B cell (primary cell): ENCODE data around the gene DNASE2. TPM values are rescaled to one million over a fixed set of nuclear protein-coding genes. Genes with fewer than 3 reads are reported as not detected.

Source experiments
- ATAC-seq: fragments of 200-7000 bp; cut with Tn5 transposase; one replicate; pipeline ENCODE4 v1.10.0; 2021; ENCODE audit warnings: low read depth, mild to moderate bottlenecking, moderate number of reproducible peaks, moderate library complexity
- CTCF ChIA-PET: fragments of 350-600 bp; sonication (Branson Sonifier 250); formaldehyde crosslinking; loops from one replicate; lab custom pipeline; 2021; ENCODE audit warnings: antibody characterized with exemption, inconsistent platforms; lab: Charles Lee
- POLR2A ChIA-PET: fragments of 350-600 bp; sonication (Branson Sonifier 250); formaldehyde crosslinking; loops from one replicate; lab custom pipeline; 2021; ENCODE audit warnings: antibody characterized with exemption; lab: Charles Lee
- DNase-seq: peaks from one replicate; pipeline ENCODE4 v3.0.0; 2013
- H2AFZ ChIP-seq: 2 replicates; pipeline ENCODE4 v1.6.1; 2012; ENCODE audit warnings: mild to moderate bottlenecking, low read depth, low read length; ENCODE audit not compliant: insufficient read depth, poor library complexity, severe bottlenecking
- H3K27ac ChIP-seq, 2 donors: 1 replicate in 1 of 2; 2 replicates in 1 of 2; pipeline ENCODE4 v1.5.1; 2012 to 2013; ENCODE audit warnings: low read length in 2 of 2, mild to moderate bottlenecking in 2 of 2, moderate library complexity in 1 of 2
- H3K27me3 ChIP-seq, 4 experiments: fragments of 200-600 bp in 1 of 4; sonication (generic) in 1 of 4; replicated peaks in 1 of 4; 1 replicate in 2 of 4; 2 replicates in 2 of 4; pipeline versions ENCODE4 v1.6.1 to v1.7.0; 2013 to 2016; ENCODE audit warnings: low read length in 3 of 4, mild to moderate bottlenecking in 2 of 4, mixed read lengths in 1 of 4, moderate library complexity in 1 of 4; ENCODE audit not compliant: insufficient read depth in 4 of 4, control insufficient read depth in 3 of 4; ENCODE audit errors: control extremely low read depth in 1 of 4
- H3K36me3 ChIP-seq, 2 experiments: replicated peaks in 1 of 2; 1 replicate in 1 of 2; 2 replicates in 1 of 2; pipeline versions ENCODE4 v1.6.1 to v1.7.1; 2013; ENCODE audit warnings: low read length in 1 of 2; ENCODE audit not compliant: insufficient read depth in 2 of 2, control insufficient read depth in 1 of 2; ENCODE audit errors: control extremely low read depth in 1 of 2, extremely low read depth in 1 of 2
- H3K4me1 ChIP-seq, 2 donors: fragments of 200-600 bp in 1 of 2; sonication (generic) in 1 of 2; 1 replicate in 1 of 2; 2 replicates in 1 of 2; pipeline versions ENCODE4 v1.5.1 to v1.6.1; 2013 to 2017; ENCODE audit warnings: low read length in 2 of 2; ENCODE audit not compliant: control insufficient read depth in 2 of 2, insufficient read depth in 2 of 2
- H3K4me2 ChIP-seq: replicated peaks from 2 replicates; pipeline ENCODE3; 2012; ENCODE audit warnings: mild to moderate bottlenecking, low read depth, low read length; ENCODE audit not compliant: poor library complexity, severe bottlenecking
- H3K4me3 ChIP-seq, 5 experiments: fragments of 200-600 bp in 1 of 5; sonication (generic) in 1 of 5; 1 replicate in 3 of 5; 2 replicates in 2 of 5; pipeline versions ENCODE4 v1.5.1 to v1.7.0; 2011 to 2016; ENCODE audit warnings: low read length in 4 of 5, mild to moderate bottlenecking in 4 of 5, low read depth in 2 of 5, control low read depth in 1 of 5, moderate library complexity in 1 of 5; ENCODE audit not compliant: insufficient read depth in 1 of 5; ENCODE audit errors: control extremely low read depth in 1 of 5, extremely low read depth in 1 of 5
- H3K79me2 ChIP-seq: fragments of 200-600 bp; sonication (generic); one replicate; pipeline ENCODE4 v1.6.0; 2016; ENCODE audit warnings: low read length; ENCODE audit not compliant: control insufficient read depth, insufficient read depth
- H3K9ac ChIP-seq: fragments of 200-600 bp; sonication (generic); 2 replicates; pipeline ENCODE4 v1.6.1; 2017; ENCODE audit warnings: mild to moderate bottlenecking, low read length, moderate library complexity
- H3K9me3 ChIP-seq, 3 donors: one replicate each; pipeline versions ENCODE4 v1.6.1 to v1.7.1; 2013; ENCODE audit warnings: low read length in 2 of 3; ENCODE audit not compliant: control insufficient read depth in 2 of 3, insufficient read depth in 1 of 3; ENCODE audit errors: control extremely low read depth in 1 of 3
- H4K20me1 ChIP-seq: 2 replicates; pipeline ENCODE4 v1.6.0; 2012; ENCODE audit warnings: mild to moderate bottlenecking, low read length; ENCODE audit not compliant: insufficient read depth, control insufficient read depth, poor library complexity, severe bottlenecking
- H3K27ac Mint-ChIP-seq: one replicate; pipeline ENCODE4 v1.8.0; 2021; ENCODE audit warnings: mixed read lengths
- H3K27me3 Mint-ChIP-seq: one replicate; pipeline ENCODE4 v1.8.0; 2021; ENCODE audit warnings: mixed read lengths
- H3K4me1 Mint-ChIP-seq: one replicate; pipeline ENCODE4 v1.8.0; 2021; ENCODE audit warnings: mixed read lengths
- H3K4me3 Mint-ChIP-seq: one replicate; pipeline ENCODE4 v1.8.0; 2021; ENCODE audit warnings: mixed read lengths
- H3K9me3 Mint-ChIP-seq: one replicate; pipeline ENCODE4 v1.8.0; 2022; ENCODE audit warnings: mixed read lengths; ENCODE audit not compliant: insufficient read depth
- EZH2 ChIP-seq: IDR thresholded peaks from 2 replicates; pipeline ENCODE4 v1.6.1; 2012; ENCODE audit warnings: borderline replicate concordance, low read depth, mild to moderate bottlenecking, moderate library complexity, low read length; ENCODE audit not compliant: insufficient read depth, poor library complexity, severe bottlenecking
- WGBS: methylation state at CpG from one replicate; pipeline ENCODE4 v1.1.5; 2013; ENCODE audit warnings: missing lambda C conversion rate; ENCODE audit not compliant: insufficient coverage; 5-methylcytosine and 5-hydroxymethylcytosine counted together
- intact Hi-C: fragments of 100-400 bp; cut with micrococcal nuclease; formaldehyde crosslinking; loops from one replicate; pipeline ENCODE4 v1.10.0; 2022
- polyA minus RNA-seq: library from RNA; depleted of rRNA, polyadenylated mRNA; stranded (reverse); fragments of >200 nt; gene quantifications from 2 replicates; pipeline ENCODE4 v1.2.3, GENCODE V29; 2012
- polyA plus RNA-seq: library from polyadenylated mRNA; depleted of rRNA; stranded (reverse); fragments of >200 nt; gene quantifications from 2 replicates; pipeline ENCODE4 v1.2.3, GENCODE V29; 2012
- total RNA-seq, 2 donors: library from RNA; stranded (reverse); fragments of 120-200 nt in 1 of 2; gene quantifications; 1 replicate in 1 of 2; 2 replicates in 1 of 2; pipeline versions ENCODE4 v1.2.3 to v1.2.4, GENCODE V29; 2013 to 2022
- TF ChIP-seq, protein P1 (sequence below): fragments of 200-600 bp; IDR thresholded peaks from one replicate; pipeline ENCODE4 v1.8.0; 2022; ENCODE audit warnings: antibody characterized with exemption, mild to moderate bottlenecking

Gene DNASE2, protein sequence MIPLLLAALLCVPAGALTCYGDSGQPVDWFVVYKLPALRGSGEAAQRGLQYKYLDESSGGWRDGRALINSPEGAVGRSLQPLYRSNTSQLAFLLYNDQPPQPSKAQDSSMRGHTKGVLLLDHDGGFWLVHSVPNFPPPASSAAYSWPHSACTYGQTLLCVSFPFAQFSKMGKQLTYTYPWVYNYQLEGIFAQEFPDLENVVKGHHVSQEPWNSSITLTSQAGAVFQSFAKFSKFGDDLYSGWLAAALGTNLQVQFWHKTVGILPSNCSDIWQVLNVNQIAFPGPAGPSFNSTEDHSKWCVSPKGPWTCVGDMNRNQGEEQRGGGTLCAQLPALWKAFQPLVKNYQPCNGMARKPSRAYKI
- total RNA-seq (26.6 and 30.8 TPM in 2 replicates), polyA plus RNA-seq (24.9 and 25.9 TPM in 2 replicates), polyA minus RNA-seq (28.5 and 36.0 TPM in 2 replicates)
- 16.0 TPM for total RNA-seq (2013)

DNA sequence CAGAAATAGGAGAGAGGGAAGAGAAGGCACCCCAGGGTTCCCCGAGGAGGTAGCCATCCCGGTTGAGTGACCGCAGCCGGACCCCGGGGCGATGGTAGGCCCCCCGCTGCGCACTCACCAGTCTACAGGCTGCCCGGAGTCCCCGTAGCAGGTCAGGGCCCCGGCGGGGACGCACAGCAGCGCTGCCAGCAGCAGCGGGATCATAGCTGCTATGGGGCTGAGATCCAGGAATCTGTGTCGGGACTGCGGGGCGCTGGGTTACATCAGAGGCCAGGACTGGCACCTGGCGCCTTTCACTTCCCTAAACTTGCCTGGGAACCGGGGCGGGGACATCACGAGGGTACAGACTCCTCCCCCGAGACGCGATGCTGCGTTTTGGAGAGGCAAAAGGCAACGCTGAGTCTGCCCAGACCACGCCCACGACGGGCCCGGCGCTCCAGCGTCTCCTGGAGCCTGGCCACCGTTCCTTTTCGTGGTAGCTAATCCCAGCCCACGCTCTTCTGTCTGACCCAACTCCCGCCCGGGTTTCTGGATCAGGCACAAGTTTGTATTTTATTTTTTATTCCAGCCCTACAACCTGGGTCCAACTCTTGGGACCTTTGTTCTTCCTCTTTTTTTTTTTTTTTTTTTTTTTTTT, at the start of gene DNASE2:
TSS of gene DNASE2 (minus strand) at position 278 of the 637 bp plus-strand sequence. CDS start at position 204, 74 bp downstream.
- peak; percentile 88 for ATAC-seq
- Histone ChIP-seq H3K9ac (peak within 1 kb of the TSS; percentile 90), H2AFZ (peak within 1 kb of the TSS; percentile 80), H3K4me1 (peaks cover 19 to 41% of the 10 kb centered on the region in 2 donors), H3K4me3 (peak within 1 kb of the TSS; percentile 58 to 97 (median 83)), H4K20me1 (no peaks in the 10 kb centered on the region), H3K79me2 (peaks cover 19% of the 10 kb centered on the region), H3K36me3 (peaks cover 0 to 14% of the 10 kb centered on the region in 2 experiments), H3K27ac (peak within 1 kb of the TSS; percentile 94 to 98), H3K27me3 (no peaks in the 10 kb centered on the region), H3K4me2 (peak within 1 kb of the TSS; percentile 90), H3K9me3 (peaks cover 0 to 40% (median 5%) of the 10 kb centered on the region in 3 donors)
- POLR2A ChIA-PET: interaction anchor here (0.5 to 1.6 kb wide), 7 partner anchors 10 to 232 kb away, joined by 3 to 13 read pairs (median 5); partner anchors contain the start of gene GCDH
- Mint-ChIP-seq H3K9me3 (no peaks in the 10 kb centered on the region), H3K27ac (peak within 1 kb of the TSS; percentile 96), H3K27me3 (no peaks in the 10 kb centered on the region), H3K4me1 (peaks cover 27% of the 10 kb centered on the region), H3K4me3 (peak within 1 kb of the TSS; percentile 84)
- CTCF ChIA-PET: interaction anchor here (0.7 to 7.1 kb wide), 9 partner anchors 9 to 304 kb away, joined by 3 to 58 read pairs (median 6); partner anchors contain the start of gene GCDH
- peak; percentile 98 for DNase-seq
- TF ChIP-seq, protein P1, sequence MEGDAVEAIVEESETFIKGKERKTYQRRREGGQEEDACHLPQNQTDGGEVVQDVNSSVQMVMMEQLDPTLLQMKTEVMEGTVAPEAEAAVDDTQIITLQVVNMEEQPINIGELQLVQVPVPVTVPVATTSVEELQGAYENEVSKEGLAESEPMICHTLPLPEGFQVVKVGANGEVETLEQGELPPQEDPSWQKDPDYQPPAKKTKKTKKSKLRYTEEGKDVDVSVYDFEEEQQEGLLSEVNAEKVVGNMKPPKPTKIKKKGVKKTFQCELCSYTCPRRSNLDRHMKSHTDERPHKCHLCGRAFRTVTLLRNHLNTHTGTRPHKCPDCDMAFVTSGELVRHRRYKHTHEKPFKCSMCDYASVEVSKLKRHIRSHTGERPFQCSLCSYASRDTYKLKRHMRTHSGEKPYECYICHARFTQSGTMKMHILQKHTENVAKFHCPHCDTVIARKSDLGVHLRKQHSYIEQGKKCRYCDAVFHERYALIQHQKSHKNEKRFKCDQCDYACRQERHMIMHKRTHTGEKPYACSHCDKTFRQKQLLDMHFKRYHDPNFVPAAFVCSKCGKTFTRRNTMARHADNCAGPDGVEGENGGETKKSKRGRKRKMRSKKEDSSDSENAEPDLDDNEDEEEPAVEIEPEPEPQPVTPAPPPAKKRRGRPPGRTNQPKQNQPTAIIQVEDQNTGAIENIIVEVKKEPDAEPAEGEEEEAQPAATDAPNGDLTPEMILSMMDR: no peak
- TF ChIP-seq EZH2: no peak
- under 1% methylated on average over 38 of the region's 38 CpGs for WGBS
- intact Hi-C loops: loop anchor here (1.0 to 2.0 kb wide), 2 partner anchors 9 to 14 kb away; no protein-coding TSS in a partner anchor
